LNCaP clone FGC (cell line): ENCODE measurements around the gene VWDE.
"Not testable (repeated sequence)": the region's sequence is repeated elsewhere in the genome, so short reads cannot be mapped to it uniquely, and the experiment has no call there.

Source experiments
- DNase-seq: peaks from one replicate; pipeline ENCODE4 v3.0.0-alpha.2; 2011; ENCODE audit warnings: low read depth
- H3K4me3 ChIP-seq: 2 replicates; pipeline ENCODE4 v1.5.1; 2011; ENCODE audit warnings: mild to moderate bottlenecking, low read depth, low read length, control low read depth
- CTCF ChIP-seq: IDR thresholded peaks from 2 replicates; pipeline ENCODE4 v1.5.1; 2012; ENCODE audit warnings: mild to moderate bottlenecking; ENCODE audit not compliant: control insufficient read depth, insufficient read depth; ENCODE audit errors: extremely low read depth

The VWDE gene

GRCh38 chr7:12402365-12402725, 1.3 kb downstream of the VWDE start:
- no peak for TF ChIP-seq CTCF
- no peak for DNase-seq
- no peak overlapping the region for H3K4me3 ChIP-seq

GRCh38 chr7:12401538-12402364, 1.9 kb downstream of the VWDE start:
- H3K4me3 ChIP-seq: no peak overlapping the region
- no peak for TF ChIP-seq CTCF
- no peak for DNase-seq

- no peak overlapping the region for H3K4me3 ChIP-seq
- TF ChIP-seq CTCF: no peak
- DNase-seq: no peak
Measured at GRCh38 chr7:12398186-12398585, 5.5 kb downstream of the VWDE start.

- TF ChIP-seq CTCF: no peak
- H3K4me3 ChIP-seq: no peak overlapping the region
- DNase-seq: no peak
Measured at GRCh38 chr7:12397671-12398070, 6.0 kb downstream of the VWDE start.

- not testable (repeated sequence) for DNase-seq, H3K4me3 ChIP-seq
Measured at GRCh38 chr7:12396670-12397069, 7.0 kb downstream of the VWDE start.

- no peak overlapping the region for H3K4me3 ChIP-seq
- no peak for DNase-seq
- no peak for TF ChIP-seq CTCF
Measured at GRCh38 chr7:12391922-12392615, 11.6 kb downstream of the VWDE start.

GRCh38 chr7:12389089-12389700, 14.5 kb downstream of the VWDE start:
- peak; percentile 33 for DNase-seq
- TF ChIP-seq CTCF: peak; percentile 80
- H3K4me3 ChIP-seq: no peak overlapping the region
